ENCODE measurements around the gene PLXNA2. TPM values are rescaled to one million over a fixed set of nuclear protein-coding genes. Genes with fewer than 3 reads are reported as not detected.

The PLXNA2 gene
- total RNA-seq, 6 experiments from 2014 or later: 20.9 to 29.9 (median 28.1) TPM

DNA sequence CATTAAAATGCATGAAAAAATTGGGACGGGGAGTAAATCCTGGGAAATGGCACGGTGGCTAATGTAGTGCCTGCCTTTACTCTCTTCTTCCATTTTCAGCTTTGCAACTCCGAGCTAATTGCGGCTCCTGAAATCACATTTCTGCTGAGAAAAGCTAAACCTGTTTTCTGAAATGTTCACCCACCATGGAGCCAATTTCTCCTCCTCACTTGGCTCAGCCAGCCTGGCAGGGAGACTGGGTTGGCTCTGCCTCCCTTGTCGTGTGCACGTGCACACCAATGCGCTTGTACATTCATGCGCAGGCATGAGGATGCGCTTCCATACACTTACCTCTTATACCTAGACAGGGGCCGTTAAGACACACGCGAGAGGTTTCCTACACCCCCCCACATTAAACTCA lies 165.4 kb downstream of the PLXNA2 start:
- Mint-ChIP-seq H3K4me1 (ENCODE audit: low read depth) (no peaks in the 10 kb centered on the region; the same call in 1 of the 2 replicates), H3K4me3 (no peak overlapping the region), H3K36me3 (ENCODE audit: low read depth) (peaks cover 9% of the 10 kb centered on the region; the same call in 1 of the 2 replicates), H3K9me3 (no peaks in the 10 kb centered on the region), H3K27ac (no peak overlapping the region), H3K27me3 (ENCODE audit: insufficient read depth) (no peaks in the 10 kb centered on the region)
- no peak for DNase-seq
- TF ChIP-seq, protein P1, sequence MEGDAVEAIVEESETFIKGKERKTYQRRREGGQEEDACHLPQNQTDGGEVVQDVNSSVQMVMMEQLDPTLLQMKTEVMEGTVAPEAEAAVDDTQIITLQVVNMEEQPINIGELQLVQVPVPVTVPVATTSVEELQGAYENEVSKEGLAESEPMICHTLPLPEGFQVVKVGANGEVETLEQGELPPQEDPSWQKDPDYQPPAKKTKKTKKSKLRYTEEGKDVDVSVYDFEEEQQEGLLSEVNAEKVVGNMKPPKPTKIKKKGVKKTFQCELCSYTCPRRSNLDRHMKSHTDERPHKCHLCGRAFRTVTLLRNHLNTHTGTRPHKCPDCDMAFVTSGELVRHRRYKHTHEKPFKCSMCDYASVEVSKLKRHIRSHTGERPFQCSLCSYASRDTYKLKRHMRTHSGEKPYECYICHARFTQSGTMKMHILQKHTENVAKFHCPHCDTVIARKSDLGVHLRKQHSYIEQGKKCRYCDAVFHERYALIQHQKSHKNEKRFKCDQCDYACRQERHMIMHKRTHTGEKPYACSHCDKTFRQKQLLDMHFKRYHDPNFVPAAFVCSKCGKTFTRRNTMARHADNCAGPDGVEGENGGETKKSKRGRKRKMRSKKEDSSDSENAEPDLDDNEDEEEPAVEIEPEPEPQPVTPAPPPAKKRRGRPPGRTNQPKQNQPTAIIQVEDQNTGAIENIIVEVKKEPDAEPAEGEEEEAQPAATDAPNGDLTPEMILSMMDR (IDR thresholded peaks at IDR 0.05): no peak

DNA sequence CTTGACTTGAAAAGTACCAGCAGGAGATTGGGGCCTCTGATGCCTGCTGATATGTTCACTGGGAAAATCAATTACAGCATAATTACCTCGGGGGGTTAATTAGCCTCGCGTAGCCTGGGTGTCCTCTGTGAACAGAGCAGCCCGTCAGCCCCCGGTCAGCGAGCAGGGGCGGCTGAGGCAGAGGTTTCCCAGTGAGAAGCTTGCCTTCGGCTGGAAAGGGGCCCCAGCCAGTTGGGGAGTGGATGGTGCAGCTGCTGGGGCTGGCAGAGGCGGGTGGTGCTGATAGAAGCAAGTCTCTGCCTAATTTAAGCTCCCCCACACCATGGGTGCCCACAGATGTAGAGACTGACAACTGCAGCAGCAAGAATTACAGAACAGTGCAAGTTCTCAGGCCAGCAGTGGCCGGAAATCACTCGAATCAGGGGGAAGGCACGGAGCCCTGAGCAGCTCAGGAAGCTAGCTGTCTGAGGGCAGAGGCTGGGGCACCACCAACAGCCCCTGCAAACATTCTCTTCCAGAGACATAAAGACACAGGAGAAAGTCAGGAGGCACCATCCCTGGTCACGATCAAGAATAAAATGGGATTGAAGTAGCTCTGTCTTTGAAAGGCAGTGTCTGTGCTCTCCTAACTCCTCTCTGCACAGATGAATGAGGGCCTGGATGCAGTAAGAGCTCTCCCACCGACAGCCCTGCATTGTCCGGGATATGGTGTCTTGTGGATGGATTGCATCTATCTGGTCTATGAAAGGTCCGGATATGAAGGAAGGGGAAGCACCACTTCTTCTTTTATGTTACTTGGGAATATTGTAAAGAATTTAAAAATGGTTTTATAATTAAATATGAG lies 166.7 kb downstream of the PLXNA2 start:
- Mint-ChIP-seq H3K4me3 (no peak overlapping the region), H3K27me3 (ENCODE audit: insufficient read depth) (no peaks in the 10 kb centered on the region), H3K9me3 (no peaks in the 10 kb centered on the region), H3K27ac (peak overlapping the region; percentile 2; the same call in 1 of the 2 replicates), H3K36me3 (ENCODE audit: low read depth) (peaks cover 13% of the 10 kb centered on the region; the same call in 1 of the 2 replicates), H3K4me1 (ENCODE audit: low read depth) (no peaks in the 10 kb centered on the region; the same call in 1 of the 2 replicates)
- no peak for DNase-seq
- TF ChIP-seq, protein P1 (IDR thresholded peaks at IDR 0.05): no peak

GRCh38 chr1:208074353-208074752 lies 169.8 kb downstream of the PLXNA2 start:
- peaks cover 6% of the 10 kb centered on the region; the same call in 1 of the 2 replicates for H3K4me1 Mint-ChIP-seq (ENCODE audit: low read depth)
- no peaks in the 10 kb centered on the region for H3K9me3 Mint-ChIP-seq
- peaks cover 12% of the 10 kb centered on the region; the same call in 1 of the 2 replicates for H3K36me3 Mint-ChIP-seq (ENCODE audit: low read depth)
- peaks cover 1% of the 10 kb centered on the region; the same call in 1 of the 2 replicates for H3K27me3 Mint-ChIP-seq (ENCODE audit: insufficient read depth)
- no peak for DNase-seq
- TF ChIP-seq, protein P1 (IDR thresholded peaks at IDR 0.05): no peak
- no peak overlapping the region for H3K27ac Mint-ChIP-seq
- H3K4me3 Mint-ChIP-seq: no peak overlapping the region

- DNase-seq: no peak
- peaks cover 4% of the 10 kb centered on the region; the same call in 1 of the 2 replicates for H3K36me3 Mint-ChIP-seq (ENCODE audit: low read depth)
Measured at GRCh38 chr1:208071435-208072031, 172.7 kb downstream of the PLXNA2 start.

DNA sequence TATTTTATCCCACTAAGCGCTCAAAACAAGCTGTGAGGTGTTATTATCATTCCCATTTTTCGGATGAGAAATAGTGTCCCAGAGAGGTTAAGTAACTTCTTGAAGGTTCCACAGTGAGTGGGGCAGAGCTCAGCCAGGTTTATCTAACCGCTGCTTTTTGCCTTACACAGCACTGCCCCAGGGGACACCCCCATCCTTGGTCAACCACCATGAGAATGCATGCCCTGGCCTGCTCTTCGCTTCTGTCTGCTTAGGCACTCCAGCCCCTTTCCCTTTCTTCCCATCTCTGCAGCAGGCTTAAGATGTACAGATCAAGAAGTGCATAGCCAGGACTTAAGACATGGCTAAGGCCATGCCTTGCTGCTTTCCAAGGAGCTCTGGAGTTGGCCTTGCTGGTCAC lies 174.3 kb downstream of the PLXNA2 start:
- H3K9me3 Mint-ChIP-seq: no peaks in the 10 kb centered on the region
- TF ChIP-seq, protein P1 (IDR thresholded peaks at IDR 0.05): no peak
- DNase-seq: no peak
- H3K4me1 Mint-ChIP-seq (ENCODE audit: low read depth): peaks cover 17% of the 10 kb centered on the region
- H3K27ac Mint-ChIP-seq: no peak overlapping the region
- peaks cover 1% of the 10 kb centered on the region; the same call in 1 of the 2 replicates for H3K27me3 Mint-ChIP-seq (ENCODE audit: insufficient read depth)
- no peak overlapping the region for H3K4me3 Mint-ChIP-seq
- peaks cover 4% of the 10 kb centered on the region; the same call in 1 of the 2 replicates for H3K36me3 Mint-ChIP-seq (ENCODE audit: low read depth)

More at GRCh38 chr1:208071435-208072031, 172.7 kb downstream of the PLXNA2 start:
- no peaks in the 10 kb centered on the region for H3K9me3 Mint-ChIP-seq
- H3K27ac Mint-ChIP-seq: no peak overlapping the region
- H3K27me3 Mint-ChIP-seq (ENCODE audit: insufficient read depth): peaks cover 1% of the 10 kb centered on the region; the same call in 1 of the 2 replicates
- H3K4me3 Mint-ChIP-seq: no peak overlapping the region
- TF ChIP-seq, protein P1 (IDR thresholded peaks at IDR 0.05): no peak
- peaks cover 7% of the 10 kb centered on the region; the same call in 1 of the 2 replicates for H3K4me1 Mint-ChIP-seq (ENCODE audit: low read depth)
